Glutamatergic neuron (in vitro differentiated cells): ENCODE data around the gene DYRK1B. TPM values are rescaled to one million over a fixed set of nuclear protein-coding genes. Genes with fewer than 3 reads are reported as not detected.
A peak's percentile ranks its signal among the peaks of the same experiment; 100 is the strongest.

Source experiments
- DNase-seq: peaks from one replicate; pipeline ENCODE4 v3.0.0; 2022
- H3K27ac Mint-ChIP-seq: one replicate; pipeline ENCODE4 v1.8.0; 2020; ENCODE audit warnings: mild to moderate bottlenecking, mixed read lengths, inconsistent platforms; ENCODE audit not compliant: unreplicated experiment
- H3K27me3 Mint-ChIP-seq: one replicate; pipeline ENCODE4 v1.8.0; 2020; ENCODE audit warnings: mild to moderate bottlenecking, moderate library complexity, mixed read lengths, inconsistent platforms; ENCODE audit not compliant: unreplicated experiment
- H3K36me3 Mint-ChIP-seq: one replicate; pipeline ENCODE4 v1.8.0; 2020; ENCODE audit warnings: mild to moderate bottlenecking, mixed read lengths, inconsistent platforms; ENCODE audit not compliant: unreplicated experiment
- H3K4me1 Mint-ChIP-seq: one replicate; pipeline ENCODE4 v1.8.0; 2020; ENCODE audit warnings: mild to moderate bottlenecking, low read depth, mixed read lengths, inconsistent platforms; ENCODE audit not compliant: unreplicated experiment
- H3K4me3 Mint-ChIP-seq: one replicate; pipeline ENCODE4 v1.8.0; 2020; ENCODE audit warnings: mild to moderate bottlenecking, mixed read lengths, inconsistent platforms; ENCODE audit not compliant: unreplicated experiment
- H3K9me3 Mint-ChIP-seq: one replicate; pipeline ENCODE4 v1.8.0; 2020; ENCODE audit warnings: mild to moderate bottlenecking, moderate library complexity, mixed read lengths, inconsistent platforms; ENCODE audit not compliant: unreplicated experiment
- CTCF ChIP-seq: fragments of 200-600 bp; sonication (generic); IDR thresholded peaks from one replicate; pipeline ENCODE4 v1.5.0; 2021; ENCODE audit not compliant: partially characterized antibody, unreplicated experiment
- total RNA-seq: library from RNA; stranded (reverse); fragmentation: NEBNext Ultra II Directional; extraction: Animal tissue kit (Norgen Biotek cat#: 25700); gene quantifications from one replicate; pipeline ENCODE4 v1.2.1, GENCODE V29; 2021; ENCODE audit not compliant: unreplicated experiment

DYRK1B gene
- total RNA-seq, 1 donor from 2014 or later = 86.3 TPM

GRCh38 chr19:39828654-39829032, 5.3 kb downstream of the DYRK1B start:
- peaks cover 28% of the 10 kb centered on the region for H3K4me1 Mint-ChIP-seq
- H3K9me3 Mint-ChIP-seq = peaks cover 11% of the 10 kb centered on the region
- H3K4me3 Mint-ChIP-seq = peak overlapping the region; percentile 64
- no peak for DNase-seq
- TF ChIP-seq CTCF = no peak
- H3K36me3 Mint-ChIP-seq = peaks cover 24% of the 10 kb centered on the region
- H3K27ac Mint-ChIP-seq = peak overlapping the region; percentile 92
- peaks cover 16% of the 10 kb centered on the region for H3K27me3 Mint-ChIP-seq

GRCh38 chr19:39828015-39828653, 5.8 kb downstream of the DYRK1B start:
- H3K27me3 Mint-ChIP-seq = peaks cover 16% of the 10 kb centered on the region
- peak overlapping the region; percentile 64 for H3K4me3 Mint-ChIP-seq

GRCh38 chr19:39827216-39827615, 6.7 kb downstream of the DYRK1B start:
- H3K27ac Mint-ChIP-seq = no peak overlapping the region
- peaks cover 9% of the 10 kb centered on the region for H3K27me3 Mint-ChIP-seq
- no peak for DNase-seq
- TF ChIP-seq CTCF = no peak
- H3K4me1 Mint-ChIP-seq = peaks cover 21% of the 10 kb centered on the region
- no peak overlapping the region for H3K4me3 Mint-ChIP-seq
- peaks cover 8% of the 10 kb centered on the region for H3K9me3 Mint-ChIP-seq
- H3K36me3 Mint-ChIP-seq = peaks cover 16% of the 10 kb centered on the region

More at GRCh38 chr19:39828015-39828653, 5.8 kb downstream of the DYRK1B start:
- H3K9me3 Mint-ChIP-seq = peaks cover 11% of the 10 kb centered on the region
- DNase-seq = no peak
- peaks cover 28% of the 10 kb centered on the region for H3K4me1 Mint-ChIP-seq
- no peak for TF ChIP-seq CTCF
- H3K27ac Mint-ChIP-seq = peak overlapping the region; percentile 92
- peaks cover 24% of the 10 kb centered on the region for H3K36me3 Mint-ChIP-seq

GRCh38 chr19:39826311-39826945, 7.5 kb downstream of the DYRK1B start:
- TF ChIP-seq CTCF = no peak
- peaks cover 7% of the 10 kb centered on the region for H3K27me3 Mint-ChIP-seq
- DNase-seq = no peak
- no peak overlapping the region for H3K4me3 Mint-ChIP-seq
- H3K36me3 Mint-ChIP-seq = peaks cover 14% of the 10 kb centered on the region
- peaks cover 8% of the 10 kb centered on the region for H3K9me3 Mint-ChIP-seq
- H3K4me1 Mint-ChIP-seq = peaks cover 16% of the 10 kb centered on the region
- H3K27ac Mint-ChIP-seq = no peak overlapping the region

GRCh38 chr19:39825531-39826076, 8.4 kb downstream of the DYRK1B start:
- TF ChIP-seq CTCF = no peak
- Mint-ChIP-seq H3K27ac (no peak overlapping the region), H3K36me3 (peaks cover 8% of the 10 kb centered on the region), H3K27me3 (peaks cover 3% of the 10 kb centered on the region), H3K4me1 (peaks cover 12% of the 10 kb centered on the region), H3K9me3 (peaks cover 3% of the 10 kb centered on the region), H3K4me3 (no peak overlapping the region)
- no peak for DNase-seq
